ENCODE data around the gene FAM32A.

Gene FAM32A

GRCh38 chr19:16203256-16204004 is 18.2 kb downstream of the FAM32A start:
- no peak for DNase-seq

GRCh38 chr19:16204005-16204294 is 18.7 kb downstream of the FAM32A start:
- no peak for DNase-seq

- no peak for DNase-seq
These were observed 20.2 kb downstream of the FAM32A start for GRCh38 chr19:16205205-16206045.

- no peak for DNase-seq
These were observed 20.9 kb downstream of the FAM32A start for GRCh38 chr19:16206046-16206605.

- no peak for DNase-seq
These were observed 21.4 kb downstream of the FAM32A start for GRCh38 chr19:16206637-16207036.

GRCh38 chr19:16207063-16207462 is 21.9 kb downstream of the FAM32A start:
- no peak for DNase-seq

GRCh38 chr19:16207490-16208025 is 22.3 kb downstream of the FAM32A start:
- DNase-seq: no peak

- no peak for DNase-seq
These were observed 23.0 kb downstream of the FAM32A start for GRCh38 chr19:16208064-16208759.

GRCh38 chr19:16208847-16209665 is 23.8 kb downstream of the FAM32A start:
- DNase-seq: no peak

GRCh38 chr19:16210168-16210567 is 25.0 kb downstream of the FAM32A start:
- no peak for DNase-seq

- DNase-seq: no peak
These were observed 27.9 kb downstream of the FAM32A start for GRCh38 chr19:16213076-16213475.

GRCh38 chr19:16216744-16217670 is 31.8 kb downstream of the FAM32A start:
- no peak for DNase-seq

- DNase-seq: no peak
These were observed 32.7 kb downstream of the FAM32A start for GRCh38 chr19:16217716-16218451.

GRCh38 chr19:16218851-16219250 is 33.6 kb downstream of the FAM32A start:
- no peak for DNase-seq

- no peak for DNase-seq
These were observed 37.6 kb downstream of the FAM32A start for GRCh38 chr19:16222806-16223205.

GRCh38 chr19:16223746-16224145 is 38.5 kb downstream of the FAM32A start:
- no peak for DNase-seq

- no peak for DNase-seq
These were observed 39.3 kb downstream of the FAM32A start for GRCh38 chr19:16224293-16225045.

GRCh38 chr19:16225279-16226183 is 40.3 kb downstream of the FAM32A start:
- no peak for DNase-seq

Data from amniotic stem cell (primary cell).